Measurements from ENCODE around the gene KCNIP2. TPM values are rescaled to one million over a fixed set of nuclear protein-coding genes. Genes with fewer than 3 reads are reported as not detected.

The KCNIP2 gene
- total RNA-seq, 4 donors from 2014 or later, result 0.33 to 2.4 (median 0.39) TPM; not detected in 1

DNA sequence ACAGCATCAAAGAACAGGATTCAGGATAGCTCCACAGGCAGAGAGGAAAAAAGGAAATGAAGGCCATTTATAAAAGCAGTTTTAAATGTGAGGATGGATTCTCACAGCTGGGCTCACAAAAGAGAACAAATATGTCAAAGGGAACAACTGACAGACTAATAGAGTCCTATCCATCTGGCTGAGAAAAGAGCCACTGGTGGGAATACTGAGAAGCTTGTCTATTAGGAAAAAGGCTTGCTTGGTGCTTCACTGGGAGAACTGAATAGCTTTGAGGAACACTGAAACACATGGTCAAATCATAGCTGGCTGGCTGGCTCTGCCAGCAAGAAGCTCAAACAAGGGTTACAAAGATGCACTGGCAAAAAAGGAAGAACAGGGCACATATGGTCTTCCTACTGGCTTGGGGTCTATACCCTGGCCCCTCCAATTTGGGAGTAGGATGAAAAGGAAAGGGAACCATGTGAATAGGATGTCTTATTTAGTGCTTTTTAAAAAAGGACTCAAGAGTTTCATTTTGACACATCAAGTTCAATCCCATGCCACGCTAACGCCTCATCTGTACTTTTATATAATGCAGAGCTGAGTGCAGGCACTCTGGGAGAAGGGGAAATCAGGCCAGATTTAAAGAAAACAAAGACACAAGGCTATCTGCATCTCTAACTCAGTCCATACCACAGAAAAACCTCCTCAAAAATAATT, 44.8 kb upstream of the KCNIP2 start:
- H3K4me1 ChIP-seq, result peaks cover 3 to 7% of the 10 kb centered on the region in 2 donors
- TF ChIP-seq CTCF (IDR thresholded peaks at IDR 0.05 in 4 of 5, conservative IDR thresholded peaks at IDR 0.05 in 1 of 5), result no peak
- no peak for TF ChIP-seq POLR2A (IDR thresholded peaks at IDR 0.05)
- DNase-seq (no peak), ATAC-seq (no peak)
- H3K27ac ChIP-seq, result no peak overlapping the region
- H3K4me3 ChIP-seq, result no peak overlapping the region
- intact Hi-C loops (cut with DNase I; ENCODE audit: low total_unique reads), result loop anchor here (2.0 to 5.0 kb wide), 2 partner anchors 48 to 184 kb away; no protein-coding TSS in a partner anchor
- in situ Hi-C loops (cut with MboI; ENCODE audit: low sequenced_read_pairs in 4 of 4), result no loop called here
- H3K27me3 ChIP-seq, result no peaks in the 10 kb centered on the region
- no peaks in the 10 kb centered on the region for H3K9me3 ChIP-seq
- no peaks in the 10 kb centered on the region for H3K36me3 ChIP-seq

GRCh38 chr10:101887775-101888174, 44.2 kb upstream of the KCNIP2 start:
- Histone ChIP-seq H3K27ac (no peak overlapping the region), H3K4me3 (no peak overlapping the region), H3K36me3 (no peaks in the 10 kb centered on the region), H3K4me1 (peaks cover 0 to under 1% of the 10 kb centered on the region in 2 donors), H3K27me3 (no peaks in the 10 kb centered on the region), H3K9me3 (no peaks in the 10 kb centered on the region)
- in situ Hi-C loops (cut with MboI; ENCODE audit: low sequenced_read_pairs in 4 of 4) (no loop called here), intact Hi-C loops (cut with DNase I; ENCODE audit: low total_unique reads) (loop anchor here (2.0 to 5.0 kb wide), 2 partner anchors 47 to 185 kb away; no protein-coding TSS in a partner anchor)
- TF ChIP-seq CTCF (IDR thresholded peaks at IDR 0.05 in 4 of 5, conservative IDR thresholded peaks at IDR 0.05 in 1 of 5) (no peak), POLR2A (IDR thresholded peaks at IDR 0.05) (no peak)
- ATAC-seq, result no peak
- DNase-seq, result no peak

GRCh38 chr10:101886521-101887312, 43.1 kb upstream of the KCNIP2 start:
- no peak for DNase-seq
- Histone ChIP-seq H3K36me3 (no peaks in the 10 kb centered on the region), H3K27ac (no peak overlapping the region), H3K27me3 (no peaks in the 10 kb centered on the region), H3K4me3 (no peak overlapping the region), H3K4me1 (no peaks in the 10 kb centered on the region), H3K9me3 (no peaks in the 10 kb centered on the region)
- in situ Hi-C loops (cut with MboI; ENCODE audit: low sequenced_read_pairs in 4 of 4) (no loop called here), intact Hi-C loops (cut with DNase I; ENCODE audit: low total_unique reads) (loop anchor here (5.0 kb wide), 1 partner anchor 186 kb away; no protein-coding TSS in a partner anchor)
- no peak for ATAC-seq
- TF ChIP-seq POLR2A (IDR thresholded peaks at IDR 0.05) (no peak), CTCF (IDR thresholded peaks at IDR 0.05 in 4 of 5, conservative IDR thresholded peaks at IDR 0.05 in 1 of 5) (no peak)

- intact Hi-C loops (cut with DNase I; ENCODE audit: low total_unique reads), result no loop called here
- in situ Hi-C loops (cut with MboI; ENCODE audit: low sequenced_read_pairs in 4 of 4), result no loop called here
- no peaks in the 10 kb centered on the region for H3K27me3 ChIP-seq
- no peak for DNase-seq
- H3K36me3 ChIP-seq, result no peaks in the 10 kb centered on the region
- no peak overlapping the region for H3K4me3 ChIP-seq
- H3K4me1 ChIP-seq, result no peaks in the 10 kb centered on the region
- no peaks in the 10 kb centered on the region for H3K9me3 ChIP-seq
- ATAC-seq, result no peak
- no peak overlapping the region for H3K27ac ChIP-seq
- TF ChIP-seq POLR2A (IDR thresholded peaks at IDR 0.05) (no peak), CTCF (IDR thresholded peaks at IDR 0.05 in 4 of 5, conservative IDR thresholded peaks at IDR 0.05 in 1 of 5) (no peak)
Measured at GRCh38 chr10:101881036-101881774, 37.6 kb upstream of the KCNIP2 start.

Data from gastrocnemius medialis (tissue), 4 donors.